ENCODE measurements around the gene GABPA.

The GABPA gene

DNA sequence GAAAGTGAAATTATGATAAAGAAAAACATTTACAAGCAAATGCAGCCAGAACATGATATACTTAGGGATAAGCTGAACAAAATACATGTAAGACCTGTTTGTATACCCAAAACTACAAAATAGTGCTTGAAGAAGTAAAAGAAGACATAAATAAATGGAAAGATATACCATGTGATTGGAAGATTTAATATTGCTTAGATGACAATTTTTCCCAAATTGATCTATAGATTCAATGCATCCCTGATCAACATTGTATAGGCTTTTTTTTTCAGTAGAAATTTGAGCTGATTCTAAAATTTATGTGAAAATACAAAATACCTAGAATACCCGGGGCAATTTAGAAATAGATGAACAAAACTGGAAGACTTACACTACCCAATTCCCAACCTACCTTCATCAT lies 76.4 kb downstream of the GABPA start:
- no peak for DNase-seq (ENCODE audit: low spot score)

DNA sequence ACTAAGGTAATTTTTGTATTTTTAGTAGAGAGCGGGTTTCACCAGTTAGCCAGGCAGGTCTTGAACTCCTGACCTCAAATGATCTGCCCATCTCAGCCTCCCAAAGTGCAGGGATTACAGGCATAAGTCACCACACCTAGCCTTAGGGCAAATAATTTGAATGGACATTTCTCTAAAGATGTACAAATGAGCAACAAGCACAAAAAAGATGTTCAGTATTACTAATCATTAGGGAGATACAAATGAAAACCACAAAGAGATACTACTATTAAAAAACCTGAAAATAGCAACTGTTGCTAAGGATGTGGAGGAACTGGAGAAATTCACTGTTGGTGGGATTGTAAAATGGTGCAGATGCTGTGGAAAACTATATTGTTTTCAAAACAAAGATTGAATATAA lies 79.1 kb downstream of the GABPA start:
- DNase-seq (ENCODE audit: low spot score) = no peak

DNA sequence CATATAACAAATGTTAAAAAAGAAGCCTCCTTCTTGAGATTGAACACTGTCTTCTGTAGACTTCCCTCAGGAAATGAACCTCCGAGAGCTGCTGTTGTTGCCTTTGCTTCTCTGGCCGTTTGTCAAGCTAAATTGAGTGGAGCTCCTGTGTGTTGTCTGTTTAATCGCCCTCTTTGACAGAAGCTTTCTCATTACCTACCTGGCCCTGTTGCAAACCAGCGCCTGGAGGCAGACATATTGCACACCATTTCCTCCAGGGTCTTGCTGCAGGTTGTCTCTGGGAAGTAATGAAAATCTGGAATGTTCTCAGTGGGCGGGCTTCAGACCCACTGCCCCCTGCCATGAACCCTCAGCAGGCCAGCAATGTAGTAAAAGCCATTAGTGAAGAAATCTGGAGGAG lies 83.3 kb downstream of the GABPA start:
- no peak for DNase-seq (ENCODE audit: low spot score)

DNA sequence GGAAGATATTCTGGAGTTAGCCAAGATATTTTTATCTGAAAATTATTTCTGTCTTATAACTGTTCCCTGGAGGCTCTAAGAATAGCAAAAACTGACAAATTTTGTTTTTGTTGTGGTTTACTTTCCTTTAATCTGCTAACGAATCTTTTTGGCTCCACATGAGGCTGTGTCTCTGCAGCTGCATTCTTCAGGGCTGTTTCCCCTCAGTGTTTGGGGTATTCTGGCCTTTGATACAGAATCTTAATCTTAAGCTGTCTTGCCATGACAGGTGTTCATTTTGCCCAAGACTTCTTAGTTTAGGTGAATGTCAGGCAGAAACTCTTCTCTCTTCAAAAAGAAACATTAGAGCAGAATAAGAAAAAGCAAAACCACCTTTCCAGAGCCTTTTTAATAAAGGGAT lies 83.8 kb downstream of the GABPA start:
- no peak for DNase-seq (ENCODE audit: low spot score)

All from hematopoietic multipotent progenitor cell treated with erythropoietin and hydrocortisone succinate and interleukin-3 and kit ligand, for 15 days (in vitro differentiated cells).